Measurements from ENCODE around the gene MPP3.
A peak's percentile ranks its signal among the peaks of the same experiment; 100 is the strongest.

Gene MPP3

DNA sequence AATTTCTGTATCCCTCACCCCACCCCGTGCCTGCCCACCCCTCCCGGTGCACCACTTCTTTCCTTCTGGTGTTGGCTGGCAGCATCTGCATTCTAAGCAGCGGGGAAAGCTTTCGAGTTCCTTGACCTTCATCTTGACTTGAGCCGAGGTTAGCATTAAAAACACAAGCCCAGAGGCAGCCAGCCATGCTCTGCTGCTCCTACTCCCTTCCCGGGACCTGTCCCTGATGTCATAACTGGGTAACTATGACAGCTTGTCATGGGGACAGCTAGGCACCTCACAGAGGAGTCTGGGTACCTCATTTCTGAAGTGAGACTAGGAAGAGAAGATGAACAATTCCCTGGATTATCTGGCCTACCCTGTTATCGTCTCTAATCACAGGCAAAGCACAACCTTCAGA, 52.8 kb downstream of the MPP3 start, which contains the start of gene CFAP97D1:
Gene CFAP97D1, plus strand, starts transcription at position 301 of the 400 bp plus-strand sequence. Its CDS starts 28 bp downstream, at position 329.
- Mint-ChIP-seq H3K27me3 (peaks cover 51% of the 10 kb centered on the region), H3K4me1 (peaks cover 14% of the 10 kb centered on the region), H3K4me3 (peak within 1 kb of the TSS; percentile 72 to 85), H3K27ac (no peak within 1 kb of the TSS), H3K9me3 (no peaks in the 10 kb centered on the region)
- DNase-seq (no peak), ATAC-seq (no peak)

DNA sequence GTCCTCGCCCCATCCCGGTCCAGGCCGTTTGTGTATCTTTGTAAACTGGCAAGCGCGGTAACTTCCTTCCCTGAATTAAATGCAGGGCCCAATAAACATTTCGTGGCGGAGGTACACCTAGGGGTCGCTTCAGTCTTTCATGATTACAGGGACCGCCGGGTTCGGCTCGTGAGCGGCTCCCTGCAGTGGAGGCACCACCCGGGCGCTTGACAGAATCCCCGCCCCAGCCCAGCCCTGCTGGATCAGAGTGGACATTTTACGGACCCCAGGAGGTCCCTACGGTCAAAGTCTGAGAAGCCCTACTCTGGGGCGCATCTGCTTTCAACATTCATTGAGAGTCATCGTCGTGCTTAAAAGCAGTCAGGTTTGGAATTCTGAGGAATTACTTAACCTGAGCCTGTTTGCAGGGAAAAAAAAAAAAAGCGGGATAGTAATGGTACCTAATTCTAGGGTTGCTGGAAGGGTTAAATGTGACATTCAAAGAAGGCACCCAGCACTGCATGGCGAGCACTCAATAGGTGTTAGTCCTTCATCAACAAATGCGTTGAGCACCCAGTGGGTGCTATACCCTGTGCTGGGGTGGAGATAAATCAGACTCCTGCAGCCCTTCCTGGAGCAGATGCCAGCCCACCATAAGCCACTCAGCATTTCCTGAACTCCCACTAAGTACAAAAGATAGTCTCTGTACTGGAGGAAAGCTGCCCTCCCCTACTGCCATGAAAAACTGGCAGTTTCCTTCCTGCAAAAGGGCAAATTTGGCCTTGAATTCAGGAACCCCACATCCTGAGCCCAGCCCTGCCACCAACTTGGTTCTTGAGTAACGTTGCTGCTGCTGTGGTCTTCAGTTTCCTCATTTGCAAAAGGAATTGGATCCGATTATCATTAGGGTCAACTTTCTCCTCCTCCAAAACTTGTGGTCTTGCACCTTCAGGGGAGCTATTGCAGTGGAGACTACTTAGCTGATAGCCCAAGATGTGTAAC, 53.5 kb downstream of the MPP3 start:
- H3K4me1 Mint-ChIP-seq, result peaks cover 14% of the 10 kb centered on the region
- DNase-seq (no peak), ATAC-seq (peak; percentile 65)
- H3K27ac Mint-ChIP-seq, result no peak overlapping the region
- peak overlapping the region; percentile 72 to 85 for H3K4me3 Mint-ChIP-seq
- H3K9me3 Mint-ChIP-seq, result no peaks in the 10 kb centered on the region
- peaks cover 51% of the 10 kb centered on the region for H3K27me3 Mint-ChIP-seq

DNA sequence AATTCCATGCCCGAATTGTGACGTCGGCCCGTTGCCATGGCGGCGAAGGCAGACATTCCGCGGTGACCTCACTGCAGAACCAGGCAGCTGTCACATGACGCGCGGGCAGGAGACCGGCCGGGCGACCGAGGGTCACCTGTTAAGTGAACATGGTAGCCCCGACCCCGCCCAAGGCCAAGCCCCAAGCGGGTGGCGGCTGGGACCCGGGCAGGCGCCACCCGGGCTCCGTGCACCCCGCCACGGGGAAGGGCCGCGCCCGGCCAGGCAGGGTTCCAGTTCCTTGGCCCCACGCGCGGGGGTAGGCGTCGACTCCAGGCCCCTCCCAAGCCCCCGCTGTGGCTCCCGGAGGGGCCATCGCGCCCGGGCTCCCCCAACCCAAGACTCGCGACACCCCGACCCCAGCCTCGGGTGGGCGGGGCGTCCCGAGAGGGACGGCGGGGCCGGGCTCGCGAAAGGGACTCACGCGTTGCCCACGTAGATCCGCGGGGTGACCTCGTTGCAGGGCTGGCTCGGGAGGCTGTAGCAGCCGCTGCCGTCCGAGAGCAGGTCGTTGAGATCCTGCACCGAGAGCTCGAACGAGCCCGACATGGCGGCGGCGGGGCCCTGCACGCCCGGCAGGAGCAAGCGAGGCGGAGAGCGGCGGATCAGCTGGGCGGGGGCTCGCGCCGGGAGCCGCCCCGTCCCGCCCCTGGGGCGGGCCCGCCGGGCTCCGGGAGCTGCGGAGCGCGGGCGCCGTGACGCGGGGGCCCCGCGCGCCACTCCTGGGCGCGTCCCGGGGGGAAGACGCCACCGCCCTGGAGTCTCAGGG, 54.4 kb downstream of the MPP3 start, which contains the start of gene DUSP3:
Gene DUSP3, minus strand, starts transcription at position 641 of the 808 bp plus-strand sequence. Its CDS starts 53 bp downstream, at position 588.
- DNase-seq (peak; percentile 69 to 76), ATAC-seq (peak; percentile 96)
- H3K4me1 Mint-ChIP-seq, result peaks cover 18% of the 10 kb centered on the region
- peak within 1 kb of the TSS; percentile 54 to 76 for H3K27ac Mint-ChIP-seq
- peaks cover 44% of the 10 kb centered on the region for H3K27me3 Mint-ChIP-seq
- no peaks in the 10 kb centered on the region for H3K9me3 Mint-ChIP-seq
- H3K4me3 Mint-ChIP-seq, result peak within 1 kb of the TSS; percentile 83 to 91

DNA sequence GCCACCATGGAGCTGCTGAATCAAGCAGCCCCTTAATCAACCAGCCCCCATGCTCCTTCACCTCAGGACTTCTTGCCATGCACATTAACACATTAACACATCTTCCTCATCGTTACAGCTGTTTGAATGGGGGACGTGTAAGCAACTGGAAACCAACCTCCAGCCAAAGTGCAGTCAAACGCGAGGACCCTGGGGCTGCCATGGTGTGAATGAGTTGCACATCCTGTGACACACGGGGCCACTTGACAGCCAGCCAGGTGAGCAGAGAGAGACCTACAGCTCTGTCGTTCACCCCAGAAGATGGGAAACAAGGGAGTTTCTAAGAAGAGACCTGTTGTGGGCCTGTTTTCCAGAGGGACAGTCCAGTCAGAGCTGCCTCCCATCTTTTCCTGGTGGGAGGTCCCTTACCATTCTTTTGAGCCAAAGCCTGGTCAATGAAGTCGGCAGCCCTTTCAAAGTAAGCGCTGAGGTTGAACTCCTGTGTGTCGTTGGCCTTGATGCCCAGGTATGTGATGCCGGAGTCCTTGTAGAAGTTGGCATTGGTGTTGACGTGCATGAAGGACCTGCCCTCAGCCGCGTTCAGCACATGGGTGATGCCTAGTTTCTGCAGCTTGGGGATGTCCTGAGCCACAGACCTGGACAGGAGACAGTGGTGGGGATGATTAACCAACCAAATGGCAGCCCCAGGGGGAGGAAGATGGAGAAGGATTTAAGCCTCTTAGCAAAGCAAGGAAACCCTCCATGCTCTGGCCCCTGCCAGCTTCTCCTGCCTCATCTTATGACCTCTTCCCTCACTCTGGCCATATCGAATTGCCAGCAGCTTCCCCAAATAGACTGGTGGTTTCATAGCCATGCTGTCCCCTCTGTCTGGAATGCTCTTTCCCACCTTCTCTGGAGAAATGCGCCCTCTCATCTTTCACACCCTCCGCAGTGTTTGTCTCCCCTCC, 58.4 kb downstream of the MPP3 start:
- no peak for ATAC-seq
- Mint-ChIP-seq H3K27me3 (peaks cover 7% of the 10 kb centered on the region), H3K9me3 (no peaks in the 10 kb centered on the region), H3K4me1 (peaks cover 19% of the 10 kb centered on the region), H3K4me3 (no peak overlapping the region), H3K27ac (peak overlapping the region in 1 of 2 donors; percentile 57)
- no peak for DNase-seq

DNA sequence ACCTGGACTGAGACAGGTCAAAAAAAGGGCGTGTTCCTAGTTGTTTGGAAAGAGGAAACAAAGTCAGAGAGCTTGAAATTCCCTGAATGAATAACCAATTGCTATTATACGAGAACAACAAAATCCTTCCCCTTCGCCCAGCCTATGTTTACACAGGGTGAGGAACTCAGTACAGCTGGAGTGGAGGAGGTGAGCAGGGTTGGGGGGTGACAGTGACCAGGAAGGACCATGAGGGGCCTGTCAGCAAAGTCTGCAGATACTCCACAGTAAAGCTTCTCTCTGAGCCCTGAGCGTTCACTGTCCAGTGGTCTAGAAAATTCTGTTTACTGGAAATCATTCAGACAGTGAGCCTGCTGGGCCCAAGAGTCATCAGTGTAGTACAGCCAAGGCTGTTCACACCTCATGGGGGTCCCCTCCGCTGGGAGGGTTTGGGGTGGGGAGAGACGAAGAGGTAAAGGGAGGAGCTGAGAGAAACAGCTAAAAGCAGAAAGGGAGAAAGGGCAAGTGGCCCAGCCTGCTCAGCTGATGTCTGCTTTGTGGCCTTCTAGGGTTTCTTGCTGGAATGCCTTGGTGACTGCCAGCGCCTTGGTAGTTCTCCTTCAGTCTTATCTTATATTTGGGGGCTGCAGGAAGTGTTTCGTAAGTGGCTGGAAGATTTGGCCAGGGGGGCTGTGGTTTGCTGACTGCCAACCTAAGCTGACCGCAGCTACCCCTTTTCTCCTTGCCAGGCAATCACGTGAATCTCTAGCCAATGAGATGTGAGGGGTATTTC, 59.9 kb downstream of the MPP3 start:
- Mint-ChIP-seq H3K9me3 (no peaks in the 10 kb centered on the region), H3K27ac (peak overlapping the region in 1 of 2 donors; percentile 23), H3K4me1 (peaks cover 13% of the 10 kb centered on the region), H3K27me3 (no peaks in the 10 kb centered on the region), H3K4me3 (no peak overlapping the region)
- DNase-seq (no peak), ATAC-seq (no peak)

DNA sequence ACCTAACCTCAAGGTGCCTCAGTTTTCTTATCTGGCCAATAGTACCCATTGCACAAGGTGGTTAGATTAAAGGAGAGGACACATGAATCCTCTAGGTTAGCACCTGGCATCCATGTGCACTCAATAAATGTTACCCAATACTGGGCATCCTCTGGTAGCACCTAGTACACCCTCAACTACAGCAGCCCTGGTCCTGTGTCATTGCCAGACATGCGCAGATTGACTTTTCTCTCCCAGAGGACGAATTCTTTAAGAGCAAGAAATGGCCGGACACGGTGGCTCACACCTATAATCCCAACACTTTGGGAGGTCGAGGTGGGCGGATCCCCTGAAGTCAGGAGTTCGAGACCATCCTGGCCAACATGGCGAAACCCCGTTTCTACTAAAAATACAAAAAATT, 61.5 kb downstream of the MPP3 start:
- Mint-ChIP-seq H3K27ac (no peak overlapping the region), H3K4me3 (no peak overlapping the region)

DNA sequence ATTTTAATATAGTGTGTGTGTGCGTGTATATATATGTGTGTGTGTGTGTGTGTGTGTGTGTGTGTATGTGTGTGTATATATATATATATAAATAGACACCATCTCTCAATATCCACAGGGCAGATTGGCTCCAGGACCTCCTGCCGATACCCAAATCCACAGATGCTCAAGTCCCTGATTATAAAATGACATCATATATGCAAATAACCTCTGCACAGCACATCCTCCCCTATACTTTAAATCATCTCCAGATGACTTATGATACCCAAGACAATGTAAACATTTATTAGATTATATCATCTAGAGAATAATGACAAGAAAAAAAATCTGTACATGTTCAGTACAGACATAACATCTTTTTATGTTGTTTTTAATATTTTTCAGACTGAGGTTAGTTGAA, 62.0 kb downstream of the MPP3 start:
- no peaks in the 10 kb centered on the region for H3K27me3 Mint-ChIP-seq
- H3K27ac Mint-ChIP-seq, result no peak overlapping the region
- DNase-seq, result no peak

More for the DNA sequence above, 61.5 kb downstream of the MPP3 start:
- H3K27me3 Mint-ChIP-seq, result no peaks in the 10 kb centered on the region
- no peaks in the 10 kb centered on the region for H3K9me3 Mint-ChIP-seq
- DNase-seq, result no peak
- ATAC-seq, result no peak
- H3K4me1 Mint-ChIP-seq, result peaks cover 9% of the 10 kb centered on the region

DNA sequence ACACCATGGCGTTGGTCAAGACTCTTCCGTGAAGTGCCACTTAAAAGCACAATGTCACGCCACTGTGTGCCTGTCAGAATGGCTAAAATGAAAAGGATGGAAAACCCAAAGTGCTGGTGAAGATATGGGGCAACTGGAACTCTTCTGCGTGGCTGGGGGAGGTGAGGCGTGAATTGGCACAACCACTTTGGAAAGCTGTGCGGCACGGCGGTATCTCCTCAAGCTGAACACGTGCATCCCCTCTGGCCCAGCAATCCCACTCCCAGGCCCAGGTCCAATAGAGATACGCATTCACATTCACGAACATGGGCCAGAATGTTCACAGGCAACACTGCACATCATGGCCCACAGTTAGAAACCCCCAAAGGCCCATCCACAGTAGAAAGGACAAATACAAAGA, 63.1 kb downstream of the MPP3 start:
- Mint-ChIP-seq H3K27me3 (no peaks in the 10 kb centered on the region), H3K4me1 (peaks cover 9% of the 10 kb centered on the region), H3K27ac (no peak overlapping the region), H3K4me3 (no peak overlapping the region), H3K9me3 (no peaks in the 10 kb centered on the region)
- ATAC-seq (no peak), DNase-seq (no peak)

More for the DNA sequence above, 62.0 kb downstream of the MPP3 start:
- ATAC-seq, result no peak
- no peak overlapping the region for H3K4me3 Mint-ChIP-seq
- no peaks in the 10 kb centered on the region for H3K9me3 Mint-ChIP-seq
- peaks cover 9% of the 10 kb centered on the region for H3K4me1 Mint-ChIP-seq

DNA sequence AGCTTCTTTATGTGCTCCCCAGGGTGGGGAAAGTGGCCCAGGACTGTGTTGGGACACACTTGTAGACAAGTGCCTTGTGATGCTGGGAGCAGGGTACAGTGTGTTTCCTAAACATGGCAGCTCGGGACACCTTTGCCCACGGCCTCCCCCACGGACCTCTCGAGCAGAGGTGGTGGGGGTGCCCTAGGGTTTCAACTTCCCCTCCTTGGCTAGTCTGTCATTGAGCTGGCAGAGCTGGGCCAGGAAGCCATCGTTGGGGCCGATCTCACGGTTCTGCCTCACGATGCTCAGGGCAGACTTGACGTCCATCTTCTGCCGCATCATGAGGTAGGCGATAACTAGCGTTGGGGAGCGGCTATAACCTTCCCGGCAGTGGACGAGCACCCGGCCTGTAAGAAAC, 63.5 kb downstream of the MPP3 start:
- ATAC-seq (no peak), DNase-seq (no peak)
- Mint-ChIP-seq H3K4me1 (peaks cover 9% of the 10 kb centered on the region), H3K27ac (no peak overlapping the region), H3K27me3 (no peaks in the 10 kb centered on the region), H3K9me3 (no peaks in the 10 kb centered on the region), H3K4me3 (no peak overlapping the region)

DNA sequence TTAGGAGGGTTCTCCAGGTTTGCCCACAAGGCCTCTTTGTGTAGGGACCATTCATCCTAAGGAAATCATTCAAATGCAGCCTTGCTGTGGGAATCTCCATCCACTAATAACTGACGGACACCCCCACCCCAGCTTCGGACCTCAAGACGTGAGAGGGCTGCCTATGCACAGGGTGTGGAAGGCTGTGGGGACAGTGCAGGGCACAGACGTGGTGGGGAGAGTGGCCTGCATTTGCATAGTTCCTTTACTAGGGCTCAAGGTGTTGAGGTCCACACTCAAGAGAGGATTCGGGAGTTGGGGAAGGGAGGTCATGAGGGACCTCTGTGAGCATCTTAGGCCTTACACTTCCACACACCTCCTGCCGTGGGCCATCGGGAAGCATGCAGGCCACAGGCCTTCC, 64.0 kb downstream of the MPP3 start:
- DNase-seq, result no peak
- ATAC-seq, result no peak
- Mint-ChIP-seq H3K4me1 (peaks cover 9% of the 10 kb centered on the region), H3K27me3 (no peaks in the 10 kb centered on the region), H3K9me3 (no peaks in the 10 kb centered on the region), H3K4me3 (no peak overlapping the region), H3K27ac (no peak overlapping the region)

DNA sequence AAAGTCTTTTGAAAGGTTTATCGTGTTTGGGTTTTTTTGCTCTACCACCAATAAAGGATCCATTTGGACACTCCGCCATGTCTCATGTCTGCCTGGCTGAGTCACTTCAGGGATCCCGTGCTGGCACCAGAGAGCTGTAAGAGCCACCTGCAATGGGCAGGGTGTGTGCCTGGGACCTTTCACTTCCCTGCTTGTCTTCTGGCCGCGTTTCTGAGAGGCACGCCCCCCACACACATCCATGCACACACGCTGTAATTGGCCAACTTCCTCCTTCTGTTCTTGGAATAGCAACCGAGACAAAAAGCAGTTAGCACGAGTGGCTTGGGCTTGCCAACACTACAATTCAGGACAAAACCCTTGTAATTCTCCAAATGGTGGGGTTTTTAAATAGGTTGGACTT, 64.6 kb downstream of the MPP3 start:
- ATAC-seq, result no peak
- Mint-ChIP-seq H3K27me3 (no peaks in the 10 kb centered on the region), H3K27ac (no peak overlapping the region), H3K9me3 (no peaks in the 10 kb centered on the region), H3K4me1 (peaks cover 3% of the 10 kb centered on the region), H3K4me3 (no peak overlapping the region)
- no peak for DNase-seq

DNA sequence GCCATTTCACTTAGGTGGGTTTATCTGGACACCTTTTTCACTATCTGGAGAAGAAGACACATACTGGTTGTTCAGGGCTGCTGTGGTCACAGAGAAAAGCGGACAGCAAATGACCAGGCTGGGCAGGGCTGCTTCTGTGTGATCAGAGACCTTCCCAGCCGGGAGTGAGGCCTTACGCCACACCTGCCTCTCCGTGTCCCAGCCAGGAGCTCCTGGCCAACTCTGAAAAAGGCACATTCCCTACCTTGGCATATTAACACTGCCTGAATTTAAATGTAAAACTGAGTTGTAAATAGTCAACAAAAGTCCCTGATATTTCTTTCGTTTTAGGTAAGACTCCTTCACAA, 65.3 kb downstream of the MPP3 start:
- DNase-seq (no peak), ATAC-seq (no peak)
- H3K27ac Mint-ChIP-seq, result peak overlapping the region in 1 of 2 donors; percentile 27
- no peaks in the 10 kb centered on the region for H3K4me1 Mint-ChIP-seq
- H3K27me3 Mint-ChIP-seq, result no peaks in the 10 kb centered on the region
- no peaks in the 10 kb centered on the region for H3K9me3 Mint-ChIP-seq
- no peak overlapping the region for H3K4me3 Mint-ChIP-seq

DNA sequence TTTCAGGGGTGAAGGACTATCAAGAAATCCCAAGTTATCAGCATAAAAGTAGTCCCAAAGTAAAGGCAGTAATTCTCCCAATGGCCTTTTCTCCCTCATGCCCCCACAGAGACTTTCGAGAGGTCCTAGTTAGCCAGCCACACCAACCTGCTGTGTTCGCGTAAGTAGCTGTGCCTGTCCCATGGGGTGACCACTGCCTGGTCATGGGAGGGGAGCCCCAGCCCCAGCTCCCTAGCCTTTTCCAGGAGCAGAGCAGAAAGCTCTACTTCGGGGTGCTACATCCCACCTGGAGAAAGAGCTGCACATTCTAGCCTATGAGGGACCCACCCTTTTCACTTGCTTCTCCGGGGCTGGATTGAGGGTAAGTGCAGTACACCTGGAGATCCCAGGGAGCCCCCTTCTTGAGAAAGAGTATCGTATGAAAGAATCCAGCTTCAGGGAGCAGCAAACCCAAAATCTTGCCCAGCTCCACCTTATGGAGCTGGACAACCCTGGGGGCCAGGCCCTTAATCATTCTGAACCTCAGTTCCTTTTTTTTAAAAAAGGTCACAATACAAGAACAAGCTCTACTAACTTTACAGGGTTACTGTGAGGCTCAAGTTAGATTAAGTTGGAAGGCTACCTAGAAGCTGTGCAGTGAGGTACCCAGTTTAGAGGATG, 65.8 kb downstream of the MPP3 start:
- peak overlapping the region in 1 of 2 donors; percentile 27 for H3K27ac Mint-ChIP-seq
- H3K4me3 Mint-ChIP-seq, result no peak overlapping the region
- ATAC-seq, result no peak

More for the DNA sequence above, 65.8 kb downstream of the MPP3 start:
- DNase-seq, result no peak
- Mint-ChIP-seq H3K9me3 (no peaks in the 10 kb centered on the region), H3K27me3 (no peaks in the 10 kb centered on the region), H3K4me1 (no peaks in the 10 kb centered on the region)

Data from stimulated activated naive CD8-positive, alpha-beta T cell treated with anti-CD3 and anti-CD28 coated beads, Interleukin-15, amount 100 ng/mL, for 72 hours (primary cell).